BE2C (cell line): Measurements from ENCODE around the gene CSH2.
"Not testable (repeated sequence)": the region's sequence is repeated elsewhere in the genome, so short reads cannot be mapped to it uniquely, and the experiment has no call there.

Experiments
- DNase-seq: peaks from one replicate; pipeline ENCODE4 v3.0.0-alpha.2; 2020
- H3K27me3 ChIP-seq: fragments of 250-450 bp; sonication (Bioruptor Pico); 2 replicates; pipeline ENCODE4 v1.5.1; 2020; ENCODE audit warnings: mild to moderate bottlenecking
- H3K36me3 ChIP-seq: fragments of 250-450 bp; sonication (Bioruptor Pico); 2 replicates; pipeline ENCODE4 v1.5.1; 2020; ENCODE audit warnings: mild to moderate bottlenecking
- H3K4me1 ChIP-seq: fragments of 250-450 bp; sonication (Bioruptor Pico); 2 replicates; pipeline ENCODE4 v1.5.1; 2020
- H3K4me3 ChIP-seq: 2 replicates; pipeline ENCODE4 v1.5.1; 2011; ENCODE audit warnings: low read depth, low read length
- H3K9me3 ChIP-seq: fragments of 250-450 bp; sonication (Bioruptor Pico); 2 replicates; pipeline ENCODE4 v1.5.1; 2020
- TF ChIP-seq, protein P1 (sequence below): IDR thresholded peaks from 2 replicates; pipeline ENCODE4 v1.5.1; 2012; ENCODE audit warnings: mild to moderate bottlenecking, low read depth, low read length

CSH2 gene

GRCh38 chr17:63859257-63859656, 14.2 kb downstream of the CSH2 start:
- TF ChIP-seq, protein P1, sequence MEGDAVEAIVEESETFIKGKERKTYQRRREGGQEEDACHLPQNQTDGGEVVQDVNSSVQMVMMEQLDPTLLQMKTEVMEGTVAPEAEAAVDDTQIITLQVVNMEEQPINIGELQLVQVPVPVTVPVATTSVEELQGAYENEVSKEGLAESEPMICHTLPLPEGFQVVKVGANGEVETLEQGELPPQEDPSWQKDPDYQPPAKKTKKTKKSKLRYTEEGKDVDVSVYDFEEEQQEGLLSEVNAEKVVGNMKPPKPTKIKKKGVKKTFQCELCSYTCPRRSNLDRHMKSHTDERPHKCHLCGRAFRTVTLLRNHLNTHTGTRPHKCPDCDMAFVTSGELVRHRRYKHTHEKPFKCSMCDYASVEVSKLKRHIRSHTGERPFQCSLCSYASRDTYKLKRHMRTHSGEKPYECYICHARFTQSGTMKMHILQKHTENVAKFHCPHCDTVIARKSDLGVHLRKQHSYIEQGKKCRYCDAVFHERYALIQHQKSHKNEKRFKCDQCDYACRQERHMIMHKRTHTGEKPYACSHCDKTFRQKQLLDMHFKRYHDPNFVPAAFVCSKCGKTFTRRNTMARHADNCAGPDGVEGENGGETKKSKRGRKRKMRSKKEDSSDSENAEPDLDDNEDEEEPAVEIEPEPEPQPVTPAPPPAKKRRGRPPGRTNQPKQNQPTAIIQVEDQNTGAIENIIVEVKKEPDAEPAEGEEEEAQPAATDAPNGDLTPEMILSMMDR, result no peak
- H3K4me3 ChIP-seq, result no peak overlapping the region
- no peaks in the 10 kb centered on the region for H3K9me3 ChIP-seq
- no peaks in the 10 kb centered on the region for H3K4me1 ChIP-seq
- DNase-seq, result no peak
- no peaks in the 10 kb centered on the region for H3K36me3 ChIP-seq
- H3K27me3 ChIP-seq, result no peaks in the 10 kb centered on the region; the same call in 1 of the 2 replicates

DNA sequence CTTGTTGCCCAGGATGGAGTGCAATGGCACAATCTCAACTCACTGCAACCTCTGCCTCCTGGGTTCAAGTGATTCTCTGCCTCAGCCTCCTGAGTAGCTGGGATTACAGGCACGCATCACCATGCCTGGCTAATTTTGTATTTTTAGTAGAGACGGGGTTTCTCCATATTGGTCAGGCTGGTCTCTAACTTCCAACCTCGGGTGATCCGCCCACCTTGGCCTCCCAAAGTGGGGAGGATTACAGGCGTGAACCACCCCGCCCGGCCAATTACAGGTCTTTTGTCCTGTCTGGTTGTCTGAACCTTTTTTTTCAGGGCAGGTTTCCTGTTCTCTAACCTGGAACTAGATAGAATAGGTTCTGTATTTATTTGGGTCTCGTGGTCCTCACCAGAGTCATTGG, 17.1 kb downstream of the CSH2 start:
- H3K36me3 ChIP-seq, H3K27me3 ChIP-seq, H3K4me1 ChIP-seq, H3K4me3 ChIP-seq, H3K9me3 ChIP-seq, DNase-seq: not testable (repeated sequence)

DNA sequence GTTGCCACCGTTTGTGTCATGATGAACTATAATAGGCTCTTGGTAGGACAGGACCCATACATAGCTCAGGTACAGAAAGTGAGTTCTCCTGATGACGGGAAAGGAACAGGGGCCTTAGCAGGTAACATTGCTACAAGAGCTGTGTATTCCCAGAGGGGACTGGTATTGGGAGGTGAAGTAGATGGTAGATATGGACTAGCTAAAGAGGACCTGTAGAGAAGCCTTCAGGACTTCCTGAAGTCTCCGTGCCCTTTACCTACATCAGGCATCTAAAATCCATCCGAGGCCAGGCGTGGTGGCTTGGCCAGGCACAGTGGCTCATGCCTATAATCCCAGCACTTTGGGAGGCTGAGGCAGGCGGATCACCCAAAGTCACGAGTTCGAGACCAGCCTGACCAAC, 18.3 kb downstream of the CSH2 start:
- no peaks in the 10 kb centered on the region for H3K36me3 ChIP-seq
- H3K4me1 ChIP-seq, result no peaks in the 10 kb centered on the region
- no peaks in the 10 kb centered on the region for H3K9me3 ChIP-seq
- DNase-seq, result no peak
- H3K27me3 ChIP-seq, result no peaks in the 10 kb centered on the region; the same call in 1 of the 2 replicates
- no peak overlapping the region for H3K4me3 ChIP-seq
- TF ChIP-seq, protein P1, result no peak

DNA sequence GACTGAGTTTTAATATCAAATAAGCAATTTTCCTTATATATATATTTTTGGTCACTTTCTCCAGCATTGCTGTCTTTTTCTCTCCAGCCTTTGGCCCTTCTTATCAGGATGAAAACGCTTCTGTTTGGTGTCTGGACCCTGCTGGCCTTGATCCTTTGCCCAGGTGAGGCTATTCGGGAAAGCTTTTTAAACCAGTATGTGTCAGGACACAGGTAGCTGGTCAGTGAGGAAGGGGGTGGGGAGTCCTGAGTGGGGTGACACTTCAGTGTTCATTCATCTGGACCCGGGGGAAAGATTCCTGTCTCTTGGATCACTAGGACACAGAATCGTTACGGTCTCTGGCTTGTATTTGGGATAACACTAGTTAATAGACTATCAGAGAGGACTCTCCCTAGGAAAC, 18.8 kb downstream of the CSH2 start:
- TF ChIP-seq, protein P1, result no peak
- Histone ChIP-seq H3K27me3 (no peaks in the 10 kb centered on the region), H3K36me3 (no peaks in the 10 kb centered on the region), H3K4me1 (no peaks in the 10 kb centered on the region), H3K4me3 (no peak overlapping the region), H3K9me3 (no peaks in the 10 kb centered on the region)
- no peak for DNase-seq

DNA sequence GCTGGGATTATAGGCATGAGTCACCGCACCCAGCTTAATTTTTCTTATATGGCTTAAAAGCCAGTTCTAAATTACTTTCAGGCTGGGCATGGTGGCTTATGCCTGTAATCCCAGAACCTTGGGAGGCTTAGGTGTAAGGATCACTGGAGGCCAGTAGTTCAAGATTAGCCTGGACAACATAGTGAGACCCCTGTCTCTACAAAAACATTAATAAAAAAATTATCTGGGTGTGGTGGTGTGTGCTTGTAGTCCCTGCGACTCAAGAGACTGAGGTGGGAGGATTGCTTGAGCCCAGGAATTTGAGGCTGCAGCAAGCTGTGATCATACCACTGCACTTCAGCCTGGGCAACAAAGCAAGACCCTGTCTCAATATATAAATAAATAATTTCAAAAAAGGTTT, 20.2 kb downstream of the CSH2 start:
- H3K4me1 ChIP-seq, result no peaks in the 10 kb centered on the region
- H3K9me3 ChIP-seq, result no peaks in the 10 kb centered on the region
- no peak overlapping the region for H3K4me3 ChIP-seq
- no peaks in the 10 kb centered on the region for H3K36me3 ChIP-seq
- no peak for DNase-seq
- no peaks in the 10 kb centered on the region for H3K27me3 ChIP-seq
- TF ChIP-seq, protein P1, result no peak

DNA sequence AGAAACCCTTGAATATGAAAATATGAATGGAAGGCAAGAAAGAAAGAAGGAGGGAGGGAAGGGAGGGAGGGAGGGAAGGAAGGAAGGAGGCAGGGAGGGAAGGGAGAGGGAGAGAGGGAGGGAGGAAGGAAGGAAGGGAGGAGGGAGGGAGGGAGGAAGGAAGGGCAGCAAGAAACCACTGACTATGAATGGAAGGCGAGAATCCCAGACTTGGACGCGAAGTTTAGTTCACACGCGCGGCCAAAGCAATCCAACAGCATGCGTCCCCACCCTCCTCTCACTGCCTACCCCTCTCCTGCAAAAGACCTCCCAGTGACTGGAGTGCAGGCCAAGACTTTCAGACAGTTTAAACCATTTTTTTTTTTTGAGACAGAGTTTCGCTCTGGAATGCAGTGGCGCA, 23.1 kb downstream of the CSH2 start:
- DNase-seq, result no peak
- H3K36me3 ChIP-seq, result no peaks in the 10 kb centered on the region
- TF ChIP-seq, protein P1, result no peak
- no peak overlapping the region for H3K4me3 ChIP-seq
- no peaks in the 10 kb centered on the region for H3K27me3 ChIP-seq
- H3K9me3 ChIP-seq, result no peaks in the 10 kb centered on the region
- H3K4me1 ChIP-seq, result no peaks in the 10 kb centered on the region
